ES-I3 (cell line): Measurements from ENCODE around the gene HOXA4.

ENCODE experiments used
- H3K36me3 ChIP-seq: 2 replicates; pipeline ENCODE4 v1.6.1; 2013; ENCODE audit warnings: mild to moderate bottlenecking, low read length, control low read depth, moderate library complexity; ENCODE audit not compliant: insufficient read depth
- H3K4me1 ChIP-seq: 2 replicates; pipeline ENCODE4 v1.6.1; 2013; ENCODE audit warnings: mild to moderate bottlenecking, control low read depth, low read length; ENCODE audit not compliant: insufficient read depth
- H3K9ac ChIP-seq: 2 replicates; pipeline ENCODE4 v1.6.1; 2013; ENCODE audit warnings: low read depth, mild to moderate bottlenecking, low read length, moderate library complexity
- H3K9me3 ChIP-seq: 2 replicates; pipeline ENCODE4 v1.6.1; 2013; ENCODE audit warnings: mild to moderate bottlenecking, low read length, moderate library complexity; ENCODE audit not compliant: control insufficient read depth, insufficient read depth

The HOXA4 gene

DNA sequence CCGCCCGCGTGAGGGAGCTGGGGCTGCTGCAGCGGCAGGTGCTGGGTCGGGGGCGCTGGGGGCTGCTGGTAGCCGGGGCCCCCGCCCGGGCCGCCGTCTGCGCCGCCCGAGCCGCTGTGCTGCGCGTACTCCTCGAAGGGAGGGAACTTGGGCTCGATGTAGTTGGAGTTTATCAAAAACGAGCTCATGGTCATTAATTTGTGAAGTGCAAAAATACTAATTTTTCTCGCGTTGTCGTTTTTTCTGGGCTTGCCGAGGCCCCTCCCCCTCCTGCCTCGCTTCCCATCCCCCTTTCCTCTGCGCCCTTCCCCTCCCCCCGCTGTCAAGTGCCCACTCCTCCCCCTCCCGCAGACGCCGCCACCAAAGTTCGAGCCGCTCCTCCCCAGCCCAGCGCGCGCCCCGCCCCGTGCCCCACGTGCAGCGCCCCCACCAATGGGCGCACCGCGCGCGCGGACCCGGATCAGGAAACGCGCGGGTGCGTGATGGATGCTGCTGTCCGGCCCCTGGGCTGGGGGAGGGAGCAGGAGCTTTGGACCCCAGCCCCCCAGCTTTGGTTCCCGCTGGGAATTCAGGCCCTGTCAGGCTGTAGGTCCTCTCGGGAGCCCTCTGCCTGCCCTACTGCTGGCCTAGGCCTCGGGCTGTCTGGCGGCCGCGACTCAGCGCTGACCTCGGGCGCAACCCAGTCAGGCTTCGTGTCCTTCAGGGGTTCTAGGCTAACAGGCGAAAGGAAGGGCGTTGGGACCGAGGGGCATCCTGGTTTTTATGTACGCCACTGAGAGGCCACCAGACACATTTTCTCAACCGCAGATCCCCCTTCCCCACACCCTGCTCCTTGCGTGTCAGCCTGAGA is at the start of gene HOXA4:
Gene HOXA4, minus strand, starts transcription at position 218 of the 850 bp plus-strand sequence. Its CDS starts 24 bp downstream, at position 194.
- no peaks in the 10 kb centered on the region for H3K9me3 ChIP-seq
- no peaks in the 10 kb centered on the region for H3K4me1 ChIP-seq
- H3K9ac ChIP-seq, result peak within 1 kb of the TSS; percentile 42; the same call in 1 of the 2 replicates
- no peaks in the 10 kb centered on the region for H3K36me3 ChIP-seq

GRCh38 chr7:27179503-27180430 is 49.2 kb upstream of the HOXA4 start:
- Histone ChIP-seq H3K9me3 (no peaks in the 10 kb centered on the region), H3K4me1 (no peaks in the 10 kb centered on the region), H3K9ac (peak overlapping the region; percentile 2; the same call in 1 of the 2 replicates), H3K36me3 (no peaks in the 10 kb centered on the region)

DNA sequence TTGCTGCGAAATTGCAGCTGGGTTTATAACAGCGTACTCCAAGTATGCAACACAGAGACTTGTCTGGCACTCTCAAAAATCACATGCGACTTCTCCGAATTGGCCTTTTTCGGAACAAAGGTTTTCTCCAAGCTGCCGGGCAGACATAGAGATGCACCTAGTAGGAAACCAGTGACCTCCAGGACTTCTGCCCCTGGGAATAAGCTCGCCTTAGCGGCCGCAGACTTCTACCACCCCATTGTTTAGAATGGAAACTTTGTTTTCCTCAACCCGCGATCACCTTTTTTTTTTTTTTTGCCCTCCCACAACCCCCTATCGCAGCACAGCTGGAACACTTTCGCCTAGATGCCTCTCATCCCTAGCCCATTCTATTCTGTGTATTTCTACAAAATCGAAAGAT is 48.5 kb upstream of the HOXA4 start:
- Histone ChIP-seq H3K9ac (no peak overlapping the region), H3K36me3 (no peaks in the 10 kb centered on the region), H3K4me1 (no peaks in the 10 kb centered on the region), H3K9me3 (no peaks in the 10 kb centered on the region)

DNA sequence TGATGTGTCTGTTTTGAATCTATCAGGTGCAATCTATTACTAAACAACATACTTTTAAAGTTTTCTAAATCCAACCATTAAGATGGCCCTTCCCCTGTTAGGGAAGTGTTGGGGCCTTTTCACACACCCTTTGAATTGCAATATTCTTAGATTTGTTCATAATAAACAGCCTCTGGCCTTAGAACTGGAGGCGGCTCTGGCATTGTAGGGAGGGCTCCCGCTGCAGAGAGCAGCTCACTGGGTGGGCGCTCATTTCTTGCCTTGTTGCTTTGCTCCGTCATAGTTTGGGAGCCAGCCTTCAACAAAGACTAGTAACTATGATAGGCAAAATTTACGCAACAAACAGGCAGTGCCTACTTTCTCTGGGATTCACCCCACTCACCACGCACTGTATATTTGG is 47.8 kb upstream of the HOXA4 start:
- Histone ChIP-seq H3K9ac (no peak overlapping the region), H3K36me3 (no peaks in the 10 kb centered on the region), H3K9me3 (no peaks in the 10 kb centered on the region), H3K4me1 (no peaks in the 10 kb centered on the region)

DNA sequence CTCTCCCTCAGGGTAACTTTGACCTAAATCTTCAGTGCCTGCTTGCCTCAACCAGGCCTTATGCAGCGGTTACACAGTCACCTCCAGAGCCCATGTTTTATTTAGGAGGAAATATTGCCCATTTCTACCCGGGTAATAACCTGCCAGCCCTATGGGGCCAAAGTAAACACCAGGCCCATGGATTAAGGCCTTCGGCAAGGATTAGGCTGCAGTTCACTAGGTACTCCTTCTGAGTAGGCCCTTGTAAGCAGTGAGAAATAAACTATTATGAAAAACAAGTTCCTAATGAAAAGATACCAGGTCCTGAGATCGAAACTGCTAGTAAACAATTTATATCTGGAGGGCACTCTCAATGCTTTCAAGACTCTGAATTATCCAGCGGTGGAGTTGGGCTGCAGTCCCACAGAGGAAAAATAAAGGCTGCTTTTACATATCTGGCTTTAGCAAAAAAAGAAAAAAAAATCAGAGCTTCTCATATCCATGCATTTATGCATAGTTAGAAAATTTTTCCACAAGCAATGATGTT is 47.3 kb upstream of the HOXA4 start:
- Histone ChIP-seq H3K9ac (no peak overlapping the region), H3K36me3 (no peaks in the 10 kb centered on the region), H3K9me3 (no peaks in the 10 kb centered on the region), H3K4me1 (no peaks in the 10 kb centered on the region)

- H3K4me1 ChIP-seq, result no peaks in the 10 kb centered on the region
- no peak overlapping the region for H3K9ac ChIP-seq
- no peaks in the 10 kb centered on the region for H3K9me3 ChIP-seq
- H3K36me3 ChIP-seq, result no peaks in the 10 kb centered on the region
Measured at GRCh38 chr7:27176962-27177794, 46.6 kb upstream of the HOXA4 start.

- no peak overlapping the region for H3K9ac ChIP-seq
- H3K4me1 ChIP-seq, result peaks cover 5% of the 10 kb centered on the region; the same call in 1 of the 2 replicates
- no peaks in the 10 kb centered on the region for H3K9me3 ChIP-seq
- H3K36me3 ChIP-seq, result no peaks in the 10 kb centered on the region
Measured at GRCh38 chr7:27176524-27176845, 45.9 kb upstream of the HOXA4 start.

GRCh38 chr7:27175626-27176523 is 45.3 kb upstream of the HOXA4 start:
- H3K36me3 ChIP-seq, result no peaks in the 10 kb centered on the region
- H3K4me1 ChIP-seq, result peaks cover 6% of the 10 kb centered on the region; the same call in 1 of the 2 replicates
- no peak overlapping the region; the same call in 1 of the 2 replicates for H3K9ac ChIP-seq
- no peaks in the 10 kb centered on the region for H3K9me3 ChIP-seq

- Histone ChIP-seq H3K9ac (no peak overlapping the region), H3K4me1 (peaks cover 6% of the 10 kb centered on the region; the same call in 1 of the 2 replicates), H3K9me3 (no peaks in the 10 kb centered on the region), H3K36me3 (no peaks in the 10 kb centered on the region)
Measured at GRCh38 chr7:27174874-27175625, 44.5 kb upstream of the HOXA4 start.

DNA sequence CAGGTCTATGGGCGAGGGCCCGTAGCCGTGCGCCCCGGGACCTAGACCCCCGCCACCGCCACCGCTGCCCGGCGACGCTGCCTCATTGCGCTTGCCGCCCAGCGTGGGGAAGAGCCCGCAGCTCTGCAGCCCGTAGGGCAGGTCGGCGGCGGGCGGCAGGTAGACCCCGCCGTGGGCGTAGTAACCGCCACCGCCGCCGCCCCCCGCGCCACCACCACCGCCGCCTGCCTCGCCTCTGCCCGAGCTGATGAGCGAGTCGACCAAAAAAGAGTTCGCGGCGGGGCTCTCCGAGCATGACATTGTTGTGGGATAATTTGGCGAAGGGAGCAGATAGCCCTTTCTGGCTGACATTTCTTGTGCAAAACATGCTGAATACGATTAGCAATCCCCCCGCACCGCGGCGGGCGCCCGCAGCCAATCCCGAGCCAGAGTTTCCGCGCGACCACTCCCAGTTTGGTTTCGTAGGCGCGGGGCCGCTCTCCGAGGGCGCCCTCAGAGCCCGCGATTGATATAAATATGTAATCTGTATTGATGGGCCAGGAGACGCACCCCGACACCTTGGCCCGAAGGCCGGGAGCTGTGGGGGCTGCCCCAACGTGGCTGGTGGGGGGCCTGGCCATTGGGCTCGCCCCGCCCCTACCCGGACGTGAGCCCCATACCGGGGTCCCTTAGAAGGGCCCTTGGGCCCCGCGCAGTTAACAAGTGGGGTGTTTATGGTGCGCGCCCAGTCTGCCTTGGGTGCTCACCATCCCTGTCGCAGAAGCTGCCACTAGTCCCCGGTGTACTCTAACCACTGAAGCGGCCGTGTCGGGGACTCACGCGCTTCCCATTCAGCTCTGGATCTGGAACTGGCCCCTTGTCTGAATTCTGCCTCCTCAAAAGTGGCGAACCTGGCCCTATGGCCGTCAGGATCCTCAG is 43.7 kb upstream of the HOXA4 start, which contains the start of gene HOXA10:
Gene HOXA10, minus strand, starts transcription at position 365 of the 918 bp plus-strand sequence. Its CDS starts 14 bp downstream, at position 351.
- Histone ChIP-seq H3K9me3 (no peaks in the 10 kb centered on the region), H3K36me3 (no peaks in the 10 kb centered on the region), H3K9ac (no peak within 1 kb of the TSS; the same call in 1 of the 2 replicates), H3K4me1 (peaks cover 6% of the 10 kb centered on the region; the same call in 1 of the 2 replicates)

GRCh38 chr7:27173511-27173955 is 43.0 kb upstream of the HOXA4 start:
- no peaks in the 10 kb centered on the region for H3K36me3 ChIP-seq
- H3K9ac ChIP-seq, result no peak overlapping the region; the same call in 1 of the 2 replicates
- no peaks in the 10 kb centered on the region for H3K9me3 ChIP-seq
- peaks cover 6% of the 10 kb centered on the region; the same call in 1 of the 2 replicates for H3K4me1 ChIP-seq
